ENCODE data around the gene ZNF302. TPM values are rescaled to one million over a fixed set of nuclear protein-coding genes. Genes with fewer than 3 reads are reported as not detected.
A peak's percentile ranks its signal among the peaks of the same experiment; 100 is the strongest.

ZNF302 gene
- total and polyA plus RNA-seq, 11 donors = 24.3 to 37.2 (median 32.9) TPM

DNA sequence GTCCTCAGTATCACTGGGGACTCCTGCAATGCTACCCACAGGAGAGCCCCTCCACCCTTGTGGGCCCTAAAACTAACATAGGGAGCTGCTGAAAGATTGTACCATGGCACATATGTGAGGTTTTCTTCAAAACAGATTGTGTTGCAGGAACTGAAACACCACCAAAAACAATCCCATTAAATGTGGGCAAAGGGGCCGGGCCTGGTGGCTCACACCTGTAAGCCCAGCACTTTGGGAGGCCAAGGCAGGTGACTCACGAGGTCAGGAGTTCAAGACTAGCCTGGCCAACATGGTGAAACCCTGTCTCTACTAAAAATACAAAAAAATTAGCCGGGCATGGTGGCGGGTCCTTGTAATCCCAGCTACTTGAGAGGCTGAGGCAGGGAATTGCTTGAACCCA is 35.2 kb upstream of the ZNF302 start:
- Histone ChIP-seq H3K27me3 (no peaks in the 10 kb centered on the region), H3K27ac (no peak overlapping the region), H3K4me1 (peaks cover 0 to 7% (median 0%) of the 10 kb centered on the region in 12 donors), H3K9me3 (no peaks in the 10 kb centered on the region), H3K36me3 (no peaks in the 10 kb centered on the region), H3K4me3 (no peak overlapping the region)
- intact Hi-C loops (cut with DNase I) = no loop called here
- DNase-seq (peak in 1 of 5 donors; percentile 27), ATAC-seq (no peak)
- TF ChIP-seq, protein P1, sequence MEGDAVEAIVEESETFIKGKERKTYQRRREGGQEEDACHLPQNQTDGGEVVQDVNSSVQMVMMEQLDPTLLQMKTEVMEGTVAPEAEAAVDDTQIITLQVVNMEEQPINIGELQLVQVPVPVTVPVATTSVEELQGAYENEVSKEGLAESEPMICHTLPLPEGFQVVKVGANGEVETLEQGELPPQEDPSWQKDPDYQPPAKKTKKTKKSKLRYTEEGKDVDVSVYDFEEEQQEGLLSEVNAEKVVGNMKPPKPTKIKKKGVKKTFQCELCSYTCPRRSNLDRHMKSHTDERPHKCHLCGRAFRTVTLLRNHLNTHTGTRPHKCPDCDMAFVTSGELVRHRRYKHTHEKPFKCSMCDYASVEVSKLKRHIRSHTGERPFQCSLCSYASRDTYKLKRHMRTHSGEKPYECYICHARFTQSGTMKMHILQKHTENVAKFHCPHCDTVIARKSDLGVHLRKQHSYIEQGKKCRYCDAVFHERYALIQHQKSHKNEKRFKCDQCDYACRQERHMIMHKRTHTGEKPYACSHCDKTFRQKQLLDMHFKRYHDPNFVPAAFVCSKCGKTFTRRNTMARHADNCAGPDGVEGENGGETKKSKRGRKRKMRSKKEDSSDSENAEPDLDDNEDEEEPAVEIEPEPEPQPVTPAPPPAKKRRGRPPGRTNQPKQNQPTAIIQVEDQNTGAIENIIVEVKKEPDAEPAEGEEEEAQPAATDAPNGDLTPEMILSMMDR (IDR thresholded peaks at IDR 0.05) = no peak
- TF ChIP-seq POLR2A (IDR thresholded peaks at IDR 0.05) = no peak
- 86 to 92% (median 89%) methylated on average over 4 of the region's 4 CpGs for WGBS, 4 donors

DNA sequence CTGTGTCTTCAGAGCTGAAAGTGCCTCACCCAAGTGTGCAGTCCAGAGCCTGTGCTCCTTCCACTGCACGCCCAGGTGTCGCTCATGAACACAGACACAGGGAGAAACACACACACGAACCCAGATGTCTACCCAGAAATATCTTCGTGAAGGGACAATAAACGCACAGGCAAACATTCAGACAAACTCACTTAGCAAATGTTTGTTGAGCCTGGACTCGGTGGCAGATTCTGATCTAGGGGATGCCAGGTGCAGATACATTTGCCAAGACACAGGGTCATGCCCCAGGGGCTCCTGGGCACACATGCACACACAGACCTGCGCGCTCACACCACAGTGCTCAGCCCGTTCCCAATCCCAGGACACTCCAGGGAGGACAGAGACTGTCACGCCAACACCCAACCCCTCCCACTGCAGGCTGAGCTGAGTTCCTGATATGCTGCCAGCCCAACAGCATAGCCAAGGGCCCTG is 32.5 kb upstream of the ZNF302 start:
- Histone ChIP-seq H3K36me3 (no peaks in the 10 kb centered on the region), H3K27ac (no peak overlapping the region), H3K4me1 (peaks cover 0 to 7% (median 0%) of the 10 kb centered on the region in 12 donors), H3K27me3 (no peaks in the 10 kb centered on the region), H3K9me3 (no peaks in the 10 kb centered on the region), H3K4me3 (no peak overlapping the region)
- TF ChIP-seq POLR2A (IDR thresholded peaks at IDR 0.05) = no peak
- TF ChIP-seq, protein P1 (IDR thresholded peaks at IDR 0.05) = no peak
- WGBS, 4 donors = 74 to 82% (median 75%) methylated on average over 10 of the region's 10 CpGs
- DNase-seq (peak in 1 of 5 donors; percentile 51), ATAC-seq (peak; percentile 36 to 66 (median 50))
- intact Hi-C loops (cut with DNase I) = no loop called here

DNA sequence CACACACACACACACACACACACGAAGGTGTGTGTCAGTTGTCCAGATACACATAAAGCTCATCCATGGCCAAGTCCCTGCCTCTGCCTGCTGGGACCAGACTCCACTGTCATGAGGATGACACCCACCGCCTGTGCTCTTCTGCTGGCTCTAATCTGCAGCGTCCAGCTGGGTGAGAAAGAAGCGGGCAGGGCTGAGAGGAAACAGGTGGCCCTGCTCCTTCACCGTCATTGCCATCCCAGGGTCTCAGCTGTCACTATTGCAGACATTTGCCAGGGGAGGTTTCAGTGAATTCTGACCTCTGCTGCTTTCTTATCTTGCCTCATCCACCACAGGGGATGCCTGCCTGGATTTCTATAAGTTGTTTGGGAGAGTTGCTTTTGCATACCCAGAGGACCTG is 31.9 kb upstream of the ZNF302 start:
- TF ChIP-seq, protein P1 (IDR thresholded peaks at IDR 0.05) = no peak
- TF ChIP-seq POLR2A (IDR thresholded peaks at IDR 0.05) = no peak
- peaks cover 0 to 7% (median 0%) of the 10 kb centered on the region in 12 donors for H3K4me1 ChIP-seq
- no peak overlapping the region for H3K4me3 ChIP-seq
- intact Hi-C loops (cut with DNase I) = no loop called here
- no peaks in the 10 kb centered on the region for H3K9me3 ChIP-seq
- H3K27ac ChIP-seq = no peak overlapping the region
- peak in 1 of 4 donors; percentile 33 for ATAC-seq
- peak in 1 of 5 donors; percentile 10 for DNase-seq
- no peaks in the 10 kb centered on the region for H3K27me3 ChIP-seq
- 27 to 44% (median 32%) methylated on average over 5 of the region's 5 CpGs for WGBS, 4 donors
- no peaks in the 10 kb centered on the region for H3K36me3 ChIP-seq

DNA sequence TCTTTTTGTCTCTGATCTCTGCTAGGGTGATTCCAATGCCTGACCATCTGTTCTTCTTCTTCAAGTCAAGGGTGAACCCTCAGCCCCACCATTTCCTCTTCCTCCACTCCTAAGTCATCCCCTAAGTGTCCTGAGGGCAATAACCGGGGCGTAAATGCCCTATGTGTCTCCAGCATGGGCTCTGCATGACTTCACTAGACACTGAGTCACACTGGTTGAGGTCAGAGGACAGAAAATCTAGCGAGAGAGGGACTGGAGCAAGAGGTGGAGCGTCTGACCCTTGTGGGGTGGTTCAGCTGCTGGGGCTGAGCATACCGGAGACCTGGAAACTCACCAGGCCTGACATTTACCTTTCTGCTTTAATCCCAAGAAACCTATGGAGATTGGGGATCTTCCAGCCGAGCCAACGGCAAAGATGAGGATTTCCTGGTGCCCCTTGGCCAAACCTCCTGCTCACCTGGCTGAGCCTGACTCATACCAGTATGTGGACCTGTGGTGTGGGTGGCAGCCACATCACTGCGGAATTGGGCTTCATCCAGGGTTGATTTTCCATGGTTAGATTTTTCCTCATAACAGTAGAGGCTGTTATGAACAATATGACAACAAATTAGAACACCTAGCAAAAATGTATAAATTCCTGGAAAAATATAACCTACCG is 27.5 kb upstream of the ZNF302 start:
- peaks cover 0 to 13% (median 0%) of the 10 kb centered on the region in 12 donors for H3K9me3 ChIP-seq
- DNase-seq = no peak
- no peak overlapping the region for H3K4me3 ChIP-seq
- TF ChIP-seq POLR2A (IDR thresholded peaks at IDR 0.05) = no peak
- TF ChIP-seq, protein P1 (IDR thresholded peaks at IDR 0.05) = no peak
- H3K36me3 ChIP-seq = no peaks in the 10 kb centered on the region
- H3K27ac ChIP-seq = no peak overlapping the region
- no peak for ATAC-seq
- no peaks in the 10 kb centered on the region for H3K27me3 ChIP-seq
- 88 to 93% (median 90%) methylated on average over 9 of the region's 9 CpGs for WGBS, 4 donors
- intact Hi-C loops (cut with DNase I) = no loop called here
- peaks cover 0 to 7% (median 0%) of the 10 kb centered on the region in 12 donors for H3K4me1 ChIP-seq
